Measurements from ENCODE around the gene BBS10.
"Not testable (repeated sequence)": the region's sequence is repeated elsewhere in the genome, so short reads cannot be mapped to it uniquely, and the experiment has no call there.

BBS10 gene

GRCh38 chr12:76348079-76348901, at the start of gene BBS10:
Gene BBS10 (minus strand): TSS chr12:76348415. CDS start chr12:76348358, 57 bp downstream.
- DNase-seq = peak; percentile 91

- DNase-seq = no peak
Measured at GRCh38 chr12:76391461-76391860, 43.2 kb upstream of the BBS10 start.

GRCh38 chr12:76387614-76388013, 39.4 kb upstream of the BBS10 start:
- no peak for DNase-seq

GRCh38 chr12:76384560-76384959, 36.3 kb upstream of the BBS10 start:
- DNase-seq = no peak

- DNase-seq = no peak
Measured at GRCh38 chr12:76383988-76384387, 35.8 kb upstream of the BBS10 start.

- no peak for DNase-seq
Measured at GRCh38 chr12:76379261-76379660, 31.0 kb upstream of the BBS10 start.

- not testable (repeated sequence) for DNase-seq
Measured at GRCh38 chr12:76376876-76377275, 28.7 kb upstream of the BBS10 start.

GRCh38 chr12:76375939-76376338, 27.7 kb upstream of the BBS10 start:
- DNase-seq = no peak

GRCh38 chr12:76375470-76375869, 27.3 kb upstream of the BBS10 start:
- no peak for DNase-seq

- DNase-seq = no peak
Measured at GRCh38 chr12:76374386-76375020, 26.3 kb upstream of the BBS10 start.

GRCh38 chr12:76368230-76368629, 20.0 kb upstream of the BBS10 start:
- DNase-seq = no peak

- DNase-seq = no peak
Measured at GRCh38 chr12:76366163-76366562, 17.9 kb upstream of the BBS10 start.

GRCh38 chr12:76364131-76364530, 15.9 kb upstream of the BBS10 start:
- DNase-seq = not testable (repeated sequence)

- no peak for DNase-seq
Measured at GRCh38 chr12:76360316-76360715, 12.1 kb upstream of the BBS10 start.

- no peak for DNase-seq
Measured at GRCh38 chr12:76356071-76356470, 7.9 kb upstream of the BBS10 start.

- peak; percentile 72 for DNase-seq
Measured at GRCh38 chr12:76346798-76347420, 1.3 kb downstream of the BBS10 start.

GRCh38 chr12:76346236-76346635, 2.0 kb downstream of the BBS10 start:
- DNase-seq = no peak

- DNase-seq = no peak
Measured at GRCh38 chr12:76345569-76345968, 2.6 kb downstream of the BBS10 start.

GRCh38 chr12:76341436-76342030, 6.7 kb downstream of the BBS10 start:
- no peak for DNase-seq

- no peak for DNase-seq
Measured at GRCh38 chr12:76340680-76341435, 7.4 kb downstream of the BBS10 start.

GRCh38 chr12:76337583-76337982, 10.6 kb downstream of the BBS10 start:
- DNase-seq = no peak

- DNase-seq = no peak
Measured at GRCh38 chr12:76332606-76333005, 15.6 kb downstream of the BBS10 start.

GRCh38 chr12:76329606-76330005, 18.6 kb downstream of the BBS10 start:
- no peak for DNase-seq
